AG09319 (cell line): ENCODE data around the gene GGTA1.

Experiments
- DNase-seq: peaks from one replicate; pipeline ENCODE4 v3.0.0-alpha.2; 2010; ENCODE audit warnings: low read depth; ENCODE audit errors: extremely low read depth
- TF ChIP-seq, protein P1 (sequence below): IDR thresholded peaks from 2 replicates; pipeline ENCODE4 v1.5.1; 2011; ENCODE audit warnings: low read depth, mild to moderate bottlenecking, inconsistent platforms, low read length, moderate library complexity

Gene GGTA1

DNA sequence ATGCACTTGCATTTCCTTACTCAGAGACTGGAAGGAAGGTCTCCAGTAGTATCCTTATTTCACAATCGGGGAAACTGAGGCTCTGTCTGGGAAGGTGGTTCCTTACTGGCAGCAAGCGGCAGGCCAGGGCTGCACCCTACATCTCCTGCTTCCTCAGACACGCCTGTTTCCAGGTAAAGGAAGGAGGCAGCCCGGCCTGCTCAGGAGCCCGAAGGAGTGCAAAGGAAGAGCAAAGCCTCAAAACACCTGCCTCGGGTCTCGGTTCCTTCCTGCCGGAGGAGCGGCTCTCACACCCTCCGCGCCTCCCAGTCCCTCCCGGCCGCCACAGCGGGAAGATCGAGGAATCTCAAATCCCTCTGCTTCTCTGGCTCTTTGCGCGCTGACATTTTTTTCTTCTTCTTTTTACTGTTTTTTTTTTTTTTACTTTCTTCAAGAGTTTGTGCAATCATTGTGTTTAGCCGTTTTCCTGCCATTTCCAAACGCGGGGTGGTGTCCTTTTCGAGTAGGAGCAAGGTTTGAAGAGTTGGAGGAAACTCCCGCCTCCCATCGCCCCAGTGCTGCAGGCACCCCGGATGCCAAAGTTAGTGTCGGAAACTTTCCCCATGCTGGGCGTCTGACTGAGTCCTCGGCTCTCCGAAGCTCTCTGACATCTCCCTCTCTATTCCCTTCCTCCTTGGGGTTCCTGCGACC lies 1.0 kb downstream of the GGTA1 start:
- peak; percentile 8 for DNase-seq
- TF ChIP-seq, protein P1, sequence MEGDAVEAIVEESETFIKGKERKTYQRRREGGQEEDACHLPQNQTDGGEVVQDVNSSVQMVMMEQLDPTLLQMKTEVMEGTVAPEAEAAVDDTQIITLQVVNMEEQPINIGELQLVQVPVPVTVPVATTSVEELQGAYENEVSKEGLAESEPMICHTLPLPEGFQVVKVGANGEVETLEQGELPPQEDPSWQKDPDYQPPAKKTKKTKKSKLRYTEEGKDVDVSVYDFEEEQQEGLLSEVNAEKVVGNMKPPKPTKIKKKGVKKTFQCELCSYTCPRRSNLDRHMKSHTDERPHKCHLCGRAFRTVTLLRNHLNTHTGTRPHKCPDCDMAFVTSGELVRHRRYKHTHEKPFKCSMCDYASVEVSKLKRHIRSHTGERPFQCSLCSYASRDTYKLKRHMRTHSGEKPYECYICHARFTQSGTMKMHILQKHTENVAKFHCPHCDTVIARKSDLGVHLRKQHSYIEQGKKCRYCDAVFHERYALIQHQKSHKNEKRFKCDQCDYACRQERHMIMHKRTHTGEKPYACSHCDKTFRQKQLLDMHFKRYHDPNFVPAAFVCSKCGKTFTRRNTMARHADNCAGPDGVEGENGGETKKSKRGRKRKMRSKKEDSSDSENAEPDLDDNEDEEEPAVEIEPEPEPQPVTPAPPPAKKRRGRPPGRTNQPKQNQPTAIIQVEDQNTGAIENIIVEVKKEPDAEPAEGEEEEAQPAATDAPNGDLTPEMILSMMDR: no peak

DNA sequence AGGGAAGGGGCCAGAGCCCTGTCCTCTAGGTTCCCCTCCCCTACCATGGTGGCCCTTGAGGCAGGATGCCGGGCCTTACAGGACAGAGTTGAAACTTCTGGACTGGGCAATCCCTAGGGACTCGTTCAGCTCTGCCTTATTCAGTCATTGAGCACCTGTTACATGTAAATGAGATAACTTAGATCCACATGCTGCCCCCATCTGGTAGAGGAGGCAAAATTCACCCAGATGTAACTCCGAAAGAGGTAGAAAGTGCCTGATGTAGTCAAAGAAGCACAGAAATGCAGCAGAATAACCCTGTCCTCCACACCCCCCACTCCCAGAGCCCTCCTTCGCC lies 1.5 kb downstream of the GGTA1 start:
- TF ChIP-seq, protein P1: peak; percentile 70
- DNase-seq: peak; percentile 29

DNA sequence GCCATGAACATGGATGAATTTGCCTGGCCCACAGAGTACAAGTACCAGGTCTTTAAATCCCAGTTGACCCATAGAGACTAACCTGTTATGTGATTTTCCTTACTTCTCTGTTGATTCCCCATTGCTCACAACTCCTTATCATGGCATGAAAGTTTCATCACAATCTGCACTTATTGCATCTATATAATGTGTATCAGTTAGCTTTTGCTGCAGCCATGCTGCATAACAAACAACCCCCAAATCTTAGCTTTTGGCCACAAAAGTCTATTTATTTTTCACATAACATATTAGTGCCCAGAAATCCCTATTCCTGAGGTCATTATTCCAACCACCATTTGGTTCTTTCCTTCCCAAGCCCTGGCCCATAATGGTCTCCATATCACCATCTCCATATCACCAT lies 3.7 kb downstream of the GGTA1 start:
- no peak for DNase-seq
- TF ChIP-seq, protein P1: no peak

DNA sequence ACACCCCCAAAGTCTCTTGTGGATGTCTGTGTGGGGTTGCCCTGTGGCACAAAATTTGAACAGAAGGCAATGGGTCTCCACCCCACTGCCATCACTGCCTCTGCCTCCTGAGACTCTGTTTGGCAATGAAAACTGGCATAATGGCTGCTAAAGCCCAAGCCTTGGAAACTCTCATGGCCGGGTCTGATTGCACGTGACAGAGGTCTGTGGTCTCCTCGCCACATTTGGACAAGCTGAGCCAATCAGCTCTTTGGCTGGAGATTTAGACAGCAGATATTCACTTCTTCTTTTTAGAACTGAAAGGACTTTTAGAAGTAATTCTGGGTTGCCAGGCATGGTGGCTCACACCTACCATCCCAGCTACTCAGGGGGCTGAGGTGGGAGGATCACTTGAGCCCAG lies 5.5 kb downstream of the GGTA1 start:
- DNase-seq: no peak
- TF ChIP-seq, protein P1: no peak

DNA sequence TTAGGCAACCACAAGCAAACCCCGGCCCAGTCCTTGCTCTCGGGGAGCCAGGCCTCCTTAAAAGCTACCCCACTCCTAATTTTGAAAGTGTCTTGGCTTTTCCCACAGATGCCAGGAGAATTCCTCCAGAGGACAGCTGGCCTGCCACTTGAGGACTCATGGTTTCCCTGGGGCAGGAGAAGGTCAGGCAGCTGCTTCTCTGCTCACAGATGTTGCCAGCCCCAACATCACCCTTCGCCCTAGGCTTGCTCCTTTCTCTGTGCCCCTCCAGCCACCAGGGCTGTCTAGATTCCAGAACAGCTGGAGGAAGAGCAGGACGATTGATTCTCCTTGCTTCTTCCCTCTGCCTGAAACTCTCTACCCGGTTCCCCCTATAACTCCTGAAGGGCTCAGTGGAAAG lies 8.5 kb downstream of the GGTA1 start:
- DNase-seq: no peak
- TF ChIP-seq, protein P1: no peak

DNA sequence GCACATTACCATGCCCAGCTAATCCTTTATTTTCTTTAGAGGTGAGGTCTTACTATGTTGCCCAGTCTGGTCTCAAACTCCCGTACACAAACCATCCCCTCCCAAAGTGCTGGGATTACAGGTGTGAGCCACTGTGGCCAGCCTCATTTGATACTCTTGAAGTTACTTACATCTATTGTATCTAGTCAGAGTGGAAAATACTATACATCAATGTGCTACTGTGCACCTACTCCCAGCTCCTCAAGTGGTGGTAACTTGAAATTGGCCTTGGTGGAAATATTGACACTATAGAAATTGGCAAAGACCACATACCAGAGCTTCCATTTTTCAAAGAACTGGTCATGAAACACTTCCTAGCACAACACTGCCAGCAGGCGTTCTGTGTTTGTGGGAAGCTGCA lies 10.3 kb downstream of the GGTA1 start:
- no peak for DNase-seq
- TF ChIP-seq, protein P1: no peak

DNA sequence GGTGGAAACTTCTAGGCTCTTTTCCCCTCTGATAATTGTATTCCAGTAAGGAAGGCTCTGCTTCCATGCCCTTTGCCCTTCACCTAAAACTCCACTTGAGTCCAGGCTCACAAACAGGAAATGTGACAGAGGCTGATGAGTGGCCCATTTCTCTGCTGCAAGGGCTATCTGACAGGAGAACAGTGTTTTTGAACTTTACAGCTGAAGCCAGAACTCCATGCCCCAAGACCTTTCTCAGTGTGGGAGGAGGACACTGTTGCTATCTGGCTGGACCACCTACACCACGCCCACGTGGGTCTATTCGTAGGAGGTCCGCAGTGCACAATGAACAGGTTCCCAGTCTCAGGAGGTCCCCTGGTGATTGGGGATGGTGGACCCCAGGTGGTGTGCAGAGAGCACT lies 13.6 kb downstream of the GGTA1 start:
- TF ChIP-seq, protein P1: no peak
- DNase-seq: no peak
